Measurements from ENCODE around the gene MKRN1.
"Not testable (repeated sequence)": the region's sequence is repeated elsewhere in the genome, so short reads cannot be mapped to it uniquely, and the experiment has no call there.

Gene MKRN1

DNA sequence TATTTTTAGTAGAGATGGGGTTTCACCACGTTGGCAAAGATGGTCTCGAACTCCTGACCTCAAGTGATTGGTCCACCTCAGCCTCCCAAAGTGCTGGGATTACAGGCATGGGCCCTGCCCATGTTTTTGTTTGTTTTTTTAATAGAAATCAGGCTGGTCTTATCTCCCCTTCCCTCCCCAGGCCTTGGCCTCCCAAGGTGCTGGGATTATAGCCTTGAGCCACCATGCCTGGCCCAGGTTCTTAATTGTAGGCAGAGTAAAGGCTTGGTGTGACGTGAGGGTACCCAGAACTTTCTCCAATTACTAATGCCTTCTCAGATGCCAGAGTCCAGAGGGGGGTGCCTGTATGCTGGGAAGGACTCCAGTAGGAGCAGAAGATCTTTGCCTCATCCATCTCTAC lies 5.2 kb upstream of the MKRN1 start:
- DNase-seq: no peak

GRCh38 chr7:140479739-140480084 lies 407 bp upstream of the MKRN1 start:
- no peak for DNase-seq

DNA sequence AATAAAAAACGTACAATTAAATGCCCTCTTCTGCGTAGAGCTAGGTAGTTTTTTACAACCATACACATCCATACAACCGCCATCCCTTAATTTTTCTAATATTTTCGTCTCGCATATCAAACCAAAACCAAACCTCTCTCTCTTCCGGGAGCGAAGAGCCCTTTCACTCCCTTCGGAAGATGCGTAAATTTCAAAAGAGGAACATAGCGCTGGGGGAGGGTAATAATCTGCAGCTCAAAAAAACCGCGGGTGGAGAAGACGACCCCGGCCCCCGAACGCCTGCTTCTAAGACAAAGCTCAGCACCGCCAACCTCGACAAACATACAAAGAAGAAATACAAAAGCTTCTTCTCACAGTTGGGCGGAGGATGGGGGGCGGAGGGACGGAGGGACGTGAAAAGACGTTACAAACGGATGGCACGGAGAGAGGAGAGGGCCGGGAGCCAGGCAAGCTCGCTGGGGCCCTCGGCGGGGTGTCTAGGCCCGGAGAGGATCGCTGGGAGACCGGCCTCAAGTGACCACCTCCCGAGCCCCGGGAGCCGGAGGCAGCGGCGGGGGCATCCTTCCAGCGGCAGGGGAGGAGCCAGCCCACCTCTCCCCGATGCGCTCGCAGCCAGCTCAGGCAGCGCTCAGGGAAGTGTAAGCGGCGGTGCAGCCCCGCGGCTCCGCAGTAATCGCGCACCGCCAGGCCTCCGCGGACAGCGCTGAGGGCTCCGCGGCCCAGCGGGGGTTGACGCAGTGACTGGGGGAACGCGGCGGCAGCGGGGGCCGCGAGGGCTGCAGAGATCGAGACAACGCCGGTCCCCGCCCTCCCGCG lies 851 bp downstream of the MKRN1 start:
- DNase-seq: no peak

GRCh38 chr7:140476698-140477261 lies 2.5 kb downstream of the MKRN1 start:
- DNase-seq: no peak

DNA sequence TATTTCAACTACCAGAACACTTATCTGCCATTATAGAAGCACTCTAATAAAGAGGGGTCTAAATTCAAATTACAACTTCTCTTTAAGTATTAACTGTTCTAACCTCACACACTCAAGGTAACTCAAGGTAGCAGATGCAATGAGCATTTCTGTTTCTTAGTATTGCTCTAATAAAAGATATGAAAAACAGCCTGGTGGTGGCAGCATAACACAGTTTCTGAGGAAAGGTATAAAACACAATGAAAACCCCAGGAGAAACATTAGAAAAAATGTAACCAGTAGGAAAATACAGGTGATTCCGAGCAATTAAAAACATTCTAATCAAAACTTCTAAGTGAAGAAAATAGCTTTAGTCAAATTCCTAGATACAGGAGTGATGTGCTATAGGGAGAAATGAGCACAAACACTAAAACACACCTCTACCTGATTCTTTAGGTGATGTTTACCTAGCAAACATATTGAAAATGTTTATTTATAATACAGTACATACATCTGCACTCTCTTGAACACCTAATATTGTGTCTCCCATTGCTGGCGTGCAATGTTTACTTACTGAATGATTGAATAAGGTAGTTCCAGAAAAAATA lies 3.5 kb downstream of the MKRN1 start:
- DNase-seq: no peak

DNA sequence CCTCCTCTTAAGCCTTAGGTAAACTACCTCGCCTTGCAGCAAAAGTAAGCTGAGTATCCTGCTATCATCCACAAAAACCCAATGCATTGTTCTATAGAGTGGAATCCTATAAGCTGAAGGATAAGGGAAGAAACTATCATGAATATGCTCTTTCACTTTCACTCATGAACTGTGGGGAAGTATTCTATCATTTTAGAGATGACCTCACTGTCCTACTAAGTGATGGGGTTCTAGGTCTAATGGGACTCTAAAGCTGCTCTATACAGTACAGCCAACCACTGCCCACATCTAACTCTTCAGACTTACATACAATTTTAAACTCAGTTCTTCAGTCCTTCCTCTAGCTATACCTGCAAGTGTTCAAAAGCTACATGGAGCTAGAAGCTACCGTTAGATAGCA lies 16.2 kb downstream of the MKRN1 start:
- DNase-seq: no peak

- no peak for DNase-seq
Measured at GRCh38 chr7:140458916-140459315, 20.4 kb downstream of the MKRN1 start.

- DNase-seq: no peak
Measured at GRCh38 chr7:140458201-140458600, 21.1 kb downstream of the MKRN1 start.

- DNase-seq: no peak
Measured at GRCh38 chr7:140456551-140457051, 22.7 kb downstream of the MKRN1 start.

DNA sequence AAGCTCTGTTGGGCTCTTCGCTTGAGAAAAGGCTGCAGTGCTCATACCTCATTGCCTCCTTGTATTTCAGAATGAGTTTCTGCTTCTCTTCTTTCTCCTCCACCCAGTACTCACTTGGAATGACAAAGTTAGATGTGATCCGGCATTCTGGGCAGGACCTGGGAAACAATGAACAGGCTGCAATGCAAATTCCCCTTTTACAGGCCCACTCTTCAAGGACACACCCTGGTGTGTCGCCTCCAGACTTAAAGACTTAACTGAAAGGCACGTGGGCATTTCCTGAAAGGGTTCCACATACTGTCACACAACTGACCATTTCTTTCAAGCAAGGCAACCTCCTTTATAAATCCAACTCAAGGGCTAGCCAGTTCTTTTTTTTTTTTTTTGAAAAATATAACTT lies 23.6 kb downstream of the MKRN1 start:
- no peak for DNase-seq

DNA sequence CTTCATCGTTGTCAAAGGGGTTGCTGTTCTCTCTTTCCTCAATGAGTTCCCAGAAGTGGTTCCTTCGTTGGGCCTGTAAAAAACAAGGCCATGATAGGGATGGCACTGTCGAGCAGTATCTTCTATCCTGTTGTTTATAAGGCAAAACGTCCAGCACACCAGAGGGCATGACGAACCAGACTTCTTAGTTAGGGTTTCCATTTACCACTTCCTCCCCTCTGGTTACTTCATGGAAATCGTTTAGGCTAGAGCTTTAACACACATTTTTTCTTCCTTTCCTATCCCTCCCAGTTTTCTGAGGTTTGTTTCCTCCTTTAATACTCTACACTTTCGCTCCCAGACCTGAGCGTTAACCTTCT lies 24.7 kb downstream of the MKRN1 start:
- no peak for DNase-seq

DNA sequence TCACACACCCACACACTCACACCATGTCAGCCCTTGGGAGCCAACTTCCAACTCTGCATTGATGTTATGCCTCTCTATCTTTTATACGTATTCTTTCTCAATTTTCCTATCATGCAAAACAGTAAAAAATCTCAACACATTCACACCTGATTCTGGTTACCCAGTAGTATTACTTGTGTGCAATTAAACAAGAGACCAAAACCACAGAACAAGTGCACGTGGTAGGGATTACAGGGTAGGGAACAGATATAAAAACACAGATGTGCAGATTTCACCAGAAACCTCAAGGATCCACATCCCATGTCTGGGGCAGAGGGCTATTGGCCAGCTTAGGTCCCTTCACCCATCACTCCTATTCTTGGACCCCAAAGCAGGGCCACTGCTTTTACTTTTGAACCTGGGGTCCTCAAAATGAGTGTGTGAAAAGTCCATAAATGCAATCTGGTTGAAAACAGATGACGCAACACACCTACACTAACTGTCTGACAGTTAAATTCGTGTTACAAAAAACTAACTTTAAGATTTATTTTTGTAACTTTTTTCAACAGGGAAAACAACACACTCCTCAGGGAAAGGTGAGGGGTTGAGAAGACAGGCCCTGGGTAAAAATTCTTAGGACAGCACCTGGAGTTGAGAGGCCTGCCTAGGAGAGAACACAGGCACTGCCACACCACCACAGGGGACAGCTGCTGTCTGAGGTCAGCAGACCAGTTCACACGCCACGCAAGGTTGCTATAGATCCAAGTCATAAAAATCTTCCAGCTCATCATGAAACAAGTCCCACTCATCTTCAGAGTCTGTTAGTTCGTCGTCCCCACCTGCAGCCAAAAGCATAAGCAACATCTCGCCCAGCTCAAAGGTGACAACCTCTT lies 25.3 kb downstream of the MKRN1 start:
- DNase-seq: not testable (repeated sequence)

DNA sequence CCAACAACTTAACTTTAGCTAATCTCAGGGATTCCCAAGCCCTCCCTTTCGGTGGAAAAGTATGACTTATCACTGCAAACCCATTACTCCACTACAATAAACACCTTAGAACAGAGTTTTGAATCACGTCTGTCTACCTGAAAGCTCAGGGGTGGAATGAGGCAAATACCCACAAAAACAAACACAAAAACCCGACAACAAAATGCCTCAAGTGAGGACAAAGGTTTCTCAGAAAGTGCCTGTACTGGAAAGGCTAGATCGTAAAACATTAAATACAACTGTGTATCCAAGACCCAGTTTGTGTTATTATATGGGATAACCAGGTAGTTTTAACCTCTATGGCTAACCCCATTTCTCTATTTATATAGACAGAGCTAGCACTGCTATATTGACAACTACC lies 26.0 kb downstream of the MKRN1 start:
- DNase-seq: no peak

GRCh38 chr7:140451716-140452115 lies 27.6 kb downstream of the MKRN1 start:
- DNase-seq: no peak

DNA sequence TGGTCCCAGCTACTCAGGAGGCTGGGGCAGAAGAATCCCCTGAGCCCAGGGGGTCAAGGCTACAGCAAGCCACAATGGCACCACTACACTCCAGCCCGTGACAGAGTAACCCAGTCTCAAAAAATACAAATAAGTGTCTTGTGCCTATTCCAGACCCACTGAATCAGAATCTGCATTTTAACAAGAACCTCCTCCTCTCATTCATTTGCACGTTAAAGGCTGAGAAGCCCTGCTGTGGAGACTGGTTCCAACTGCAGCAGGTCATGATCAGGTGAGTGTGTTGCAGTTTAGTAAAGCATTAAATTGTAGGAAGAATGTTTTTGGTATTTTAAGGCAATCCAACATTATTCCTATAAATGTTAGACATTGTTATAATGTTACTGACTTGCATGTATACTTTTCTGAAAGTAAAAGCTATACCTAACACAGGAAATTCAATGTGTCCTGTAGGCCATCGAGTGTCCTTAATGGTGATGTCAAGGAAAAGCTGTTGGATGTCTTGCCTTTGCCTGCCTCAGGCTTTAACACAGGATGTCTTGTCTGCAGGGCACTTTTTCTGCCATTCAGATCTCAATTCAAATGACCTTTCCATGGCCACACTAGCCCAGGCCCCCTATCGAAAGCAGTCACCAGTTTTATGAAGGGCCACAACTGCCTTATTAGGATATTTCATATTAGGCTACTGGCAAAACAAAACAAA lies 30.4 kb downstream of the MKRN1 start:
- no peak for DNase-seq

DNA sequence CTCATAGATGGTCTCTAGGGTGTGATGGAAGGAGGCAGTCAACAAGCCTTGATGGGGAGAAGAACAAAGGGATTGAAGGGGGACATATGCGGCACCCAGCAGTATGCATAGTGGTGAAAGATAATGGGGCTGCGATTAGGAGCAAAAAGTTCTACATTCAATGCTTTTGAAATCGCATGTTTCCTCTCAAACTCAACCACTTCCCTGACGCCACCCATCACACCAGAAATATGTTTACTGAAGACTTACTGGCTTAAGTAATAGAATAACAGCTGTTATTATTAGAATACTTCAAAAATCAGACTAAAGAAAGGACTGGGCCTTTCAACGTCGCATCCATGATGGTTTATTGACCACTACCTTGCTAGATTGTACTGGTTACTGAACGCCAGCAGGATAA lies 31.5 kb downstream of the MKRN1 start:
- no peak for DNase-seq

DNA sequence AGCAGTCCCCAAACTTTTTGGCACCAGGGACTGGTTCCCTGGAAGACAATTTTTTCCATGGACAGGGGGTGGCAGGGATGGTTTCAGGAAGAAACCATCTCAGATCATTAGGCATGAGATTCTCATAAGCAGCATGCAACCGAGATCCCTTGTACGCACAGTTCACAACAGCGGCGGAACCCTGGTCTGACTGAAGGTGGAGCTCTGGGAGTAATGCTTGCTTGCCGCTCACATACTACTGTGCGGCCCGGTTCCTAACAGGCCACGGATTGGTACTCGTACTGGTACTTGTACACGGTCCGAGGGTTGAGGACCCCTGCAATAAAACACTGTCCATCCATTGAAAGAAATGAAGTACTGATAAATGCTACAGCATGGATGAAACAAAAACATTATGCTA lies 32.8 kb downstream of the MKRN1 start:
- DNase-seq: no peak

DNA sequence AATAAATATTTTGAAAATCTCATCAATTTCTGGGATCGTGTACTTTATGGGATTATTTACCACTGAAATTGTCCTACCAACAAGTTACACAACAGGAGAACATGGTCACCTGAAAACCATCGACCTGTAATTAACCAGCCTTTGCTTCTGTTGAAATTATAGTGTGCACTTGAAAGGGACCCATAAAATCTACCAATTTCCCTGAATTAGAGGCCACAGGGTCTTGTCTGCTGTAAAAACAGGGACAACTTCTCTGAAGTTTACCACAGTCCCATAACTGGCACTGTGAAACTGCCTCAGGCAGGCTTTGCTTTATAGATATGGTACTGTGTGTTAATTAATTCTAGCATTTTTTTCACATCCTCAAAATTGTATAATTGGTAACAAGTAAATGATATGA lies 37.8 kb downstream of the MKRN1 start:
- DNase-seq: no peak

- DNase-seq: no peak
Measured at GRCh38 chr7:140440593-140440992, 38.7 kb downstream of the MKRN1 start.

DNA sequence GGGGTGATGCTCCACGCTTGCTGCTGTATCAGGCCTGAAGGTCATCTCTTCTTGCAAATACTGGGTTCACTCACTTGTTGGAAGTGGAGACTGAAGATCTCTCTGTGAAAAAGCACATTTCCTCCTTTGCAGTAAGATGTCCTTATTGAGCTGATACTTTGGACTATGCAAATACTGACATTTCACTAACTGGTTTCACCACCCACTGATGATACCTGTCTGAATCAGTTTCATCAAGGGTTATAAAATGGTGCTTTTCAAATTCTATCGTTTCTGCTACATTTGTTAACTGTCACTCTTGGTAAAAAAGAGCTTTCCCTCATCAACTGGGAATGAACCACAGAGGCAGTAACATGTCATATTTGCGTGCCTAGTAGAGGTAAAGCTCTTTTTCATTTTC lies 39.9 kb downstream of the MKRN1 start:
- no peak for DNase-seq

DNA sequence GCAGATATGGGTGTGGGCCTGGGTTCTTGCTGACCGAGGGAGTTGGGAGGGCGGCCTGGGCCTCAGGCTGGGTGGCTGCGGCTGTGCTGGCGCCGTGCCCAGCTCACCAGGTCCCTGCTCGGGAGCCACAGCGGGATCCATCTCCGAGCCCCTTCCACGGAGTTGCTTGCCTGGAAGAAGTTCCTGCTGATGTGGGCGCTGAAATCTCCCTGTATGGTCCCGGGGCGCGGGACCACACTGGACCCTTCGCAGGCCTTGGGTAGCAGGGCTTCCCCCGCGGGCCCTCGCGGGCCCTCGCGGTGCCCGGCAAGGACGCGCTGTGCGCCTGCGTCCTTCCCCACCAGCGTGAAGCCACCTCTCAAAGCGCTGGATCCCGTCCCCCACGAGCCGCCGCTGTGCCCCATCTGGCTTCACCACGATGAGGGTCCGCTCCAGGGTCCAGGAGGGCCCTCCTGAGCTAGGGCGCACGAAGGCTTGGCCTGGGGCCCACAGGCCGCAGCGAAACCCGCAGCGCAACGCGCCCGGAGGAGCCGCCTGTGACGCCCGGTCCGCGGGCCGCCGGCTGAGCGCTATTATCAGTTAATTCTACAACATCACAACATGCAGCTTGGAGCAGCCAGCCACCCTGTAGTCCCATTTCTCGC lies 43.9 kb downstream of the MKRN1 start:
- no peak for DNase-seq

- no peak for DNase-seq
Measured at GRCh38 chr7:140433396-140433795, 45.9 kb downstream of the MKRN1 start.
